Endothelial cell of umbilical vein (primary cell): ENCODE data around the gene KATNAL1. TPM values are rescaled to one million over a fixed set of nuclear protein-coding genes. Genes with fewer than 3 reads are reported as not detected.

Experiments
- BruUV-seq: library from RNA; stranded (reverse); fragments of 400-500 nt; replicated peaks from 2 replicates; lab custom pipeline; 2021; lab: Mats Ljungman, UMichigan
- CTCF ChIA-PET: fragments of 300-600, 350-600 bp; sonication (Branson Sonifier 250); formaldehyde crosslinking; loops from one replicate; lab custom pipeline; 2021; ENCODE audit warnings: antibody characterized with exemption, inconsistent platforms; lab: Charles Lee
- POLR2A ChIA-PET: fragments of 300-600, 350-600 bp; sonication (Branson Sonifier 250); formaldehyde crosslinking; loops from one replicate; lab custom pipeline; 2021; ENCODE audit warnings: antibody characterized with exemption, inconsistent platforms; lab: Charles Lee
- DNase-seq: peaks from one replicate; pipeline ENCODE4 v3.0.0-alpha.2; 2011; ENCODE audit warnings: low read depth, low spot score
- FAIRE-seq: peaks from 2 replicates; lab custom pipeline; 2011; peaks lifted over from hg19 to GRCh38; lab: Jason Lieb, UNC
- H2AFZ ChIP-seq: 2 replicates; pipeline ENCODE4 v1.6.0; 2012; ENCODE audit warnings: low read depth, low read length, control low read depth, inconsistent platforms
- H3K27ac ChIP-seq: 2 replicates; pipeline ENCODE4 v1.5.1; 2011; ENCODE audit warnings: low read depth, mild to moderate bottlenecking, control low read depth, low read length, moderate library complexity; ENCODE audit not compliant: insufficient read depth
- H3K27me3 ChIP-seq, 2 experiments: 2 replicates each; pipeline versions ENCODE4 v1.6.0 to v1.6.1; 2011; ENCODE audit warnings: low read length in 2 of 2, mixed read lengths in 1 of 2; ENCODE audit not compliant: control insufficient read depth in 2 of 2, insufficient read depth in 2 of 2
- H3K36me3 ChIP-seq, 2 experiments: 2 replicates in 1 of 2; 3 replicates in 1 of 2; pipeline ENCODE4 v1.5.1; 2011; ENCODE audit warnings: low read length in 2 of 2, mild to moderate bottlenecking in 1 of 2, moderate library complexity in 1 of 2; ENCODE audit not compliant: control insufficient read depth in 2 of 2, insufficient read depth in 2 of 2; ENCODE audit errors: extremely low read depth in 1 of 2
- H3K4me1 ChIP-seq: 3 replicates; pipeline ENCODE4 v1.5.1; 2011; ENCODE audit warnings: mild to moderate bottlenecking, low read length; ENCODE audit not compliant: control insufficient read depth, insufficient read depth; ENCODE audit errors: extremely low read depth
- H3K4me2 ChIP-seq: 2 replicates; pipeline ENCODE4 v1.6.1; 2011; ENCODE audit warnings: low read length, control low read depth, mixed read lengths; ENCODE audit not compliant: insufficient read depth
- H3K4me3 ChIP-seq, 3 experiments: fragments of 200-600 bp in 1 of 3; sonication (generic), shearing (Covaris generic) in 1 of 3; replicated peaks in 1 of 3; 2 replicates each; pipeline ENCODE4 v1.5.1; 2011 to 2016; ENCODE audit warnings: control low read depth in 3 of 3, low read length in 3 of 3, mild to moderate bottlenecking in 2 of 3, inconsistent platforms in 1 of 3, low read depth in 1 of 3, moderate library complexity in 1 of 3; ENCODE audit not compliant: insufficient read depth in 1 of 3
- H3K79me2 ChIP-seq: 2 replicates; pipeline ENCODE4 v1.6.0; 2012; ENCODE audit warnings: low read length, inconsistent platforms; ENCODE audit not compliant: control insufficient read depth, insufficient read depth
- H3K9ac ChIP-seq: replicated peaks from 2 replicates; pipeline ENCODE3; 2011; ENCODE audit warnings: low read length, control low read depth; ENCODE audit not compliant: insufficient read depth; ENCODE audit errors: extremely low read depth
- H3K9me1 ChIP-seq: replicated peaks from 3 replicates; pipeline ENCODE4 v1.6.0; 2011; ENCODE audit warnings: mild to moderate bottlenecking, low read length; ENCODE audit not compliant: control insufficient read depth, insufficient read depth; ENCODE audit errors: extremely low read depth
- H3K9me3 ChIP-seq: replicated peaks from 2 replicates; pipeline ENCODE4 v1.5.1; 2012; ENCODE audit warnings: low read length, inconsistent platforms; ENCODE audit not compliant: control insufficient read depth, insufficient read depth
- H4K20me1 ChIP-seq: replicated peaks from 2 replicates; pipeline ENCODE3; 2011; ENCODE audit warnings: mild to moderate bottlenecking, low read length; ENCODE audit not compliant: control insufficient read depth, insufficient read depth; ENCODE audit errors: extremely low read depth
- CTCF ChIP-seq, 2 donors: IDR thresholded peaks; 1 replicate in 1 of 2; 2 replicates in 1 of 2; pipeline ENCODE4 v1.5.1; 2011; ENCODE audit warnings: low read length in 2 of 2, mild to moderate bottlenecking in 2 of 2, moderate library complexity in 2 of 2, control low read depth in 1 of 2, inconsistent platforms in 1 of 2, low read depth in 1 of 2; ENCODE audit not compliant: insufficient read depth in 1 of 2; ENCODE audit errors: extremely low read depth in 1 of 2
- EZH2 ChIP-seq: IDR thresholded peaks from 2 replicates; pipeline ENCODE4 v1.6.1; 2012; ENCODE audit warnings: borderline replicate concordance, low read depth, mild to moderate bottlenecking, moderate library complexity, low read length, inconsistent platforms; ENCODE audit not compliant: severe bottlenecking
- FOS ChIP-seq: IDR thresholded peaks from 2 replicates; pipeline ENCODE4 v1.6.1; 2011; ENCODE audit warnings: mild to moderate bottlenecking, low read length, moderate library complexity, borderline replicate concordance; ENCODE audit not compliant: insufficient read depth
- GATA2 ChIP-seq: IDR thresholded peaks from 2 replicates; pipeline ENCODE4 v1.7.0; 2011; ENCODE audit warnings: low read depth, mild to moderate bottlenecking, moderate library complexity, mixed read lengths, low read length; ENCODE audit not compliant: insufficient read length, insufficient read depth
- JUN ChIP-seq: IDR thresholded peaks from 2 replicates; pipeline ENCODE4 v1.6.1; 2011; ENCODE audit warnings: borderline replicate concordance, low read depth; ENCODE audit not compliant: insufficient read length, insufficient read depth
- MAX ChIP-seq: IDR thresholded peaks from 2 replicates; pipeline ENCODE4 v1.6.1; 2011; ENCODE audit not compliant: insufficient read depth, insufficient read length
- MYC ChIP-seq: IDR thresholded peaks from one replicate; pipeline ENCODE4 v1.6.1; 2011; ENCODE audit warnings: mild to moderate bottlenecking, low read depth, low read length
- POLR2A ChIP-seq: IDR thresholded peaks from 2 replicates; pipeline ENCODE4 v1.6.1; 2012; ENCODE audit warnings: low read depth, mild to moderate bottlenecking, control low read depth, low read length
- POLR2AphosphoS5 ChIP-seq: IDR thresholded peaks from 2 replicates; pipeline ENCODE4 v1.6.1; 2012; ENCODE audit warnings: low read depth, mild to moderate bottlenecking, control low read depth, low read length, moderate library complexity; ENCODE audit not compliant: insufficient read depth
- dilution Hi-C: fragments of 300-500 bp; cut with MboI; formaldehyde crosslinking; loops from one replicate; pipeline ENCODE4 v1.15.0; 2019; ENCODE audit warnings: low sequenced_read_pairs; ENCODE audit not compliant: extremely low pct_ligation_motif_present
- intact Hi-C: fragments of 100-400 bp; cut with micrococcal nuclease; formaldehyde crosslinking; loops from one replicate; pipeline ENCODE4 v1.10.0; 2022
- polyA plus RNA-seq, 4 experiments: library from polyadenylated mRNA; depleted of rRNA in 3 of 4; stranded (reverse) in 3 of 4; unstranded in 1 of 4; fragments of >200 nt; gene quantifications; 2 replicates each; pipeline versions ENCODE4 v1.2.1 to v1.2.3, GENCODE V29; 2011 to 2012; ENCODE audit warnings: missing spikeins in 1 of 4
- total RNA-seq: library from RNA; stranded (reverse); gene quantifications from 2 replicates; pipeline ENCODE4 v1.2.3, GENCODE V29; 2021

KATNAL1 gene
- total and polyA plus RNA-seq, 2 donors (not counting 3 experiments of a cell fraction or from before 2014, with no cell fraction given): 7.2 to 49.2 TPM

- Histone ChIP-seq H3K27ac (peak overlapping the region; percentile 68), H3K36me3 (no peaks in the 10 kb centered on the region), H2AFZ (no peak overlapping the region), H3K27me3 (no peaks in the 10 kb centered on the region), H4K20me1 (peaks cover 4% of the 10 kb centered on the region), H3K9ac (no peak overlapping the region), H3K79me2 (peaks cover 88% of the 10 kb centered on the region), H3K4me1 (peaks cover 29% of the 10 kb centered on the region), H3K9me1 (no peaks in the 10 kb centered on the region), H3K4me3 (no peak overlapping the region), H3K4me2 (peak overlapping the region; percentile 8), H3K9me3 (no peaks in the 10 kb centered on the region)
- CTCF ChIA-PET: interaction anchor here (3.5 kb wide), 1 partner anchor 168 kb away, joined by 13 read pairs; no protein-coding TSS in a partner anchor
- intact Hi-C loops: loop anchor here (10.0 kb wide), 3 partner anchors 166 to 864 kb away; partner anchors contain the start of gene HSPH1
- peak; percentile 21 for FAIRE-seq
- dilution Hi-C loops: no loop called here
- no TSS peak for BruUV-seq
- DNase-seq: no peak
- TF ChIP-seq JUN: no peak
- no peak for TF ChIP-seq EZH2
- no peak for TF ChIP-seq MAX
- no peak for TF ChIP-seq GATA2
- TF ChIP-seq POLR2AphosphoS5: no peak
- TF ChIP-seq MYC: no peak
- TF ChIP-seq FOS: no peak
- POLR2A ChIA-PET: no interaction called here
Measured at GRCh38 chr13:30300596-30300995, 6.8 kb downstream of the KATNAL1 start.

GRCh38 chr13:30299786-30300185 lies 7.6 kb downstream of the KATNAL1 start:
- Histone ChIP-seq H3K36me3 (no peaks in the 10 kb centered on the region), H3K79me2 (peaks cover 86% of the 10 kb centered on the region), H3K9ac (no peak overlapping the region), H3K27ac (no peak overlapping the region), H3K9me1 (no peaks in the 10 kb centered on the region), H3K4me1 (peaks cover 25% of the 10 kb centered on the region), H3K4me3 (no peak overlapping the region), H4K20me1 (peaks cover 4% of the 10 kb centered on the region), H2AFZ (no peak overlapping the region), H3K9me3 (no peaks in the 10 kb centered on the region), H3K4me2 (no peak overlapping the region), H3K27me3 (no peaks in the 10 kb centered on the region)
- no TSS peak for BruUV-seq
- intact Hi-C loops (loop anchor here (10.0 kb wide), 3 partner anchors 165 to 865 kb away; partner anchors contain the start of gene HSPH1), dilution Hi-C loops (no loop called here)
- POLR2A ChIA-PET: no interaction called here
- FAIRE-seq (no peak), DNase-seq (no peak)
- TF ChIP-seq JUN: no peak
- TF ChIP-seq MAX: no peak
- TF ChIP-seq GATA2: no peak
- no peak for TF ChIP-seq POLR2A
- no peak for TF ChIP-seq FOS
- TF ChIP-seq EZH2: no peak
- no peak for TF ChIP-seq POLR2AphosphoS5
- no peak for TF ChIP-seq CTCF (IDR thresholded peaks at IDR 0.05; ENCODE audit: extremely low read depth in 1 of 2, insufficient read depth in 1 of 2, low read depth in 1 of 2, low read length in 2 of 2)
- no peak for TF ChIP-seq MYC
- CTCF ChIA-PET: interaction anchor here (1.0 to 1.1 kb wide), 2 partner anchors 10 to 167 kb away, joined by 3 to 6 read pairs; no protein-coding TSS in a partner anchor
